Fibroblast of pulmonary artery (primary cell): Measurements from ENCODE around the gene POLN.

Source experiments
- DNase-seq: peaks from one replicate; pipeline ENCODE4 v3.0.0-alpha.2; 2010; ENCODE audit warnings: low read depth
- H3K4me3 ChIP-seq: replicated peaks from 2 replicates; pipeline ENCODE4 v1.5.1; 2011; ENCODE audit warnings: low read depth, mild to moderate bottlenecking, control low read depth, low read length, moderate library complexity
- TF ChIP-seq, protein P1 (sequence below): IDR thresholded peaks from 2 replicates; pipeline ENCODE4 v1.5.1; 2011; ENCODE audit warnings: mild to moderate bottlenecking, control low read depth, low read length, inconsistent platforms; ENCODE audit errors: missing control alignments

The POLN gene

GRCh38 chr4:2154215-2154740 lies 87.6 kb downstream of the POLN start:
- no peak overlapping the region for H3K4me3 ChIP-seq
- DNase-seq: no peak
- TF ChIP-seq, protein P1, sequence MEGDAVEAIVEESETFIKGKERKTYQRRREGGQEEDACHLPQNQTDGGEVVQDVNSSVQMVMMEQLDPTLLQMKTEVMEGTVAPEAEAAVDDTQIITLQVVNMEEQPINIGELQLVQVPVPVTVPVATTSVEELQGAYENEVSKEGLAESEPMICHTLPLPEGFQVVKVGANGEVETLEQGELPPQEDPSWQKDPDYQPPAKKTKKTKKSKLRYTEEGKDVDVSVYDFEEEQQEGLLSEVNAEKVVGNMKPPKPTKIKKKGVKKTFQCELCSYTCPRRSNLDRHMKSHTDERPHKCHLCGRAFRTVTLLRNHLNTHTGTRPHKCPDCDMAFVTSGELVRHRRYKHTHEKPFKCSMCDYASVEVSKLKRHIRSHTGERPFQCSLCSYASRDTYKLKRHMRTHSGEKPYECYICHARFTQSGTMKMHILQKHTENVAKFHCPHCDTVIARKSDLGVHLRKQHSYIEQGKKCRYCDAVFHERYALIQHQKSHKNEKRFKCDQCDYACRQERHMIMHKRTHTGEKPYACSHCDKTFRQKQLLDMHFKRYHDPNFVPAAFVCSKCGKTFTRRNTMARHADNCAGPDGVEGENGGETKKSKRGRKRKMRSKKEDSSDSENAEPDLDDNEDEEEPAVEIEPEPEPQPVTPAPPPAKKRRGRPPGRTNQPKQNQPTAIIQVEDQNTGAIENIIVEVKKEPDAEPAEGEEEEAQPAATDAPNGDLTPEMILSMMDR: no peak

DNA sequence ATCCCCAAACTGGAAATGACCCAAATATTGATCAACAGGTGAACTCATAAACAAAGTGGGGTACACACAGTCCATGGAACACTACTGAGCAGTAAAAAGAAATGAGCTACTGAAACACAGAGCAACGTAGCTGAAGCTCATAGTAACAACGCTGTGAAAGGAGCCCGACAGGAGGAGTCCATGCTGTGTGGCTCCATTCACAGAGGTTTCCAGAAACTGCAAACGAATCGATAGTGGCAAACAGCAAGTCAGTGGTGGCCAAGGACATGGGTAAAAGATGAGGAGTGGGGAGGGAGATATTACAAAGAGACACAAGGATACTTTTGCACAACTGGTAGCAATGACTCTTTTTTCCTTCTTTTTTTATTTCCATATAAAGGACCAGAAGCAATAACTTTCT lies 90.4 kb downstream of the POLN start:
- no peak overlapping the region for H3K4me3 ChIP-seq
- DNase-seq: no peak
- TF ChIP-seq, protein P1: no peak

DNA sequence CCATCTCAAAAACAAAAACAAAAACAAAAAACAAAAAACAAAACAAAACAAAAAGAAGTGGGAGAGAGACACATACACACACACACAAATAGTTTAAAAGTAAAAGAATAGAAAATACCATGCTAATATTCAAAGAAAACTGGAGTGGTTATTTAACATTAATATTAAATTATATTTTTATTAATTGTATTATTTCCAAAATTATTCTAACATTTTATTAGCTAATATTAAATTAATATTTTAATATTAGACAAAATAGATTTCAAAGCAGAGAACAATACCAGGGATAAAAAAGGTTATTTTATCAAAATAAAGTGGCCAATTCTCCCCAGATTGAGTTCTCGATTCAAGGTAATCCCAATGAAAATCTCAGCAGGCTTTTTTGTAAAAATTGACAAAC lies 91.8 kb downstream of the POLN start:
- DNase-seq: no peak
- TF ChIP-seq, protein P1: no peak
- H3K4me3 ChIP-seq: no peak overlapping the region

- TF ChIP-seq, protein P1: no peak
- H3K4me3 ChIP-seq: no peak overlapping the region
- peak; percentile 44 for DNase-seq
Observed at GRCh38 chr4:2142630-2143427, 99.1 kb downstream of the POLN start.

GRCh38 chr4:2141762-2142451 lies 100.0 kb downstream of the POLN start:
- no peak overlapping the region for H3K4me3 ChIP-seq
- TF ChIP-seq, protein P1: no peak
- no peak for DNase-seq

GRCh38 chr4:2141022-2141761 lies 100.7 kb downstream of the POLN start:
- H3K4me3 ChIP-seq: no peak overlapping the region
- no peak for DNase-seq
- TF ChIP-seq, protein P1: no peak
